HL-60 (cell line): ENCODE measurements around the gene SUPT6H.
"Not testable (repeated sequence)": the region's sequence is repeated elsewhere in the genome, so short reads cannot be mapped to it uniquely, and the experiment has no call there.

Experiments
- DNase-seq, 2 experiments: peaks; one replicate each; pipeline ENCODE4 v3.0.0-alpha.2; 2010 to 2020; ENCODE audit warnings: low read depth in 1 of 2, low spot score in 1 of 2
- H3K27ac ChIP-seq: fragments of 250-450 bp; sonication (Bioruptor Pico); replicated peaks from 2 replicates; pipeline ENCODE4 v1.5.1; 2020; ENCODE audit warnings: mild to moderate bottlenecking, moderate library complexity
- H3K27me3 ChIP-seq: fragments of 250-450 bp; sonication (Bioruptor Pico); 2 replicates; pipeline ENCODE4 v1.5.1; 2021; ENCODE audit warnings: mild to moderate bottlenecking, moderate library complexity; ENCODE audit not compliant: insufficient read depth, poor library complexity, severe bottlenecking
- H3K4me3 ChIP-seq: replicated peaks from 2 replicates; pipeline ENCODE4 v1.5.1; 2011; ENCODE audit warnings: mild to moderate bottlenecking, control low read depth, low read length; ENCODE audit not compliant: insufficient read depth
- GABPA ChIP-seq: IDR thresholded peaks from 2 replicates; pipeline ENCODE4 v1.6.1; 2012; ENCODE audit warnings: low read depth
- POLR2AphosphoS5 ChIP-seq: IDR thresholded peaks from 2 replicates; pipeline ENCODE4 v1.6.1; 2012; ENCODE audit warnings: low read depth
- SPI1 ChIP-seq: IDR thresholded peaks from 2 replicates; pipeline ENCODE4 v1.6.1; 2012; ENCODE audit warnings: low read depth, mild to moderate bottlenecking, borderline replicate concordance
- TF ChIP-seq, protein P1 (sequence below): IDR thresholded peaks from one replicate; pipeline ENCODE4 v1.5.1; 2011; ENCODE audit warnings: low read length, control low read depth, inconsistent platforms; ENCODE audit not compliant: insufficient read depth
- TF ChIP-seq, protein P2 (sequence below): IDR thresholded peaks from 2 replicates; pipeline ENCODE4 v1.6.1; 2012; ENCODE audit warnings: low read depth; ENCODE audit not compliant: insufficient replicate concordance

Gene SUPT6H

DNA sequence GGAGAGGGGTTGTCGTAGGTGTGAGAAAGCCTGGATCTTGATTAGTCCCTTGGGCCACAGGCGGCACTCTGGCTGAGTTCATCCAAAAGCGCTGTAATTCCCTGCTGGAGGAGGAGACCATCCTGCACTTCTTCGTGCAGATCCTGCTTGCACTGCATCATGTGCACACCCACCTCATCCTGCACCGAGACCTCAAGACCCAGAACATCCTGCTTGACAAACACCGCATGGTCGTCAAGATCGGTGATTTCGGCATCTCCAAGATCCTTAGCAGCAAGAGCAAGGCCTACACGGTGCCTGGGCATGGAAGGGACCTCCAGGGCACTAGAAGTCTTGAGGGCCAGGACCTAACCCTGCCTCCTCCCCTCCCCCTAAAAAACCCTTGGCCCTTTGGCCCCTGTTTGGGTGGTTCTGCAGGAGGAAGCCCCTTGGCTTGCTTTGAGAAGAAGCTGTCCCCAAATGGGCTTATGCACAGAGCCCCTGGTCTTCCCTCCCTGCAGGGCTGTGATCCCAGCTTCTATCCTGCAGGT, 72.8 kb downstream of the SUPT6H start:
- TF ChIP-seq GABPA (no peak), SPI1 (no peak), POLR2AphosphoS5 (no peak)
- TF ChIP-seq, protein P1, sequence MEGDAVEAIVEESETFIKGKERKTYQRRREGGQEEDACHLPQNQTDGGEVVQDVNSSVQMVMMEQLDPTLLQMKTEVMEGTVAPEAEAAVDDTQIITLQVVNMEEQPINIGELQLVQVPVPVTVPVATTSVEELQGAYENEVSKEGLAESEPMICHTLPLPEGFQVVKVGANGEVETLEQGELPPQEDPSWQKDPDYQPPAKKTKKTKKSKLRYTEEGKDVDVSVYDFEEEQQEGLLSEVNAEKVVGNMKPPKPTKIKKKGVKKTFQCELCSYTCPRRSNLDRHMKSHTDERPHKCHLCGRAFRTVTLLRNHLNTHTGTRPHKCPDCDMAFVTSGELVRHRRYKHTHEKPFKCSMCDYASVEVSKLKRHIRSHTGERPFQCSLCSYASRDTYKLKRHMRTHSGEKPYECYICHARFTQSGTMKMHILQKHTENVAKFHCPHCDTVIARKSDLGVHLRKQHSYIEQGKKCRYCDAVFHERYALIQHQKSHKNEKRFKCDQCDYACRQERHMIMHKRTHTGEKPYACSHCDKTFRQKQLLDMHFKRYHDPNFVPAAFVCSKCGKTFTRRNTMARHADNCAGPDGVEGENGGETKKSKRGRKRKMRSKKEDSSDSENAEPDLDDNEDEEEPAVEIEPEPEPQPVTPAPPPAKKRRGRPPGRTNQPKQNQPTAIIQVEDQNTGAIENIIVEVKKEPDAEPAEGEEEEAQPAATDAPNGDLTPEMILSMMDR, result no peak
- TF ChIP-seq, protein P2, sequence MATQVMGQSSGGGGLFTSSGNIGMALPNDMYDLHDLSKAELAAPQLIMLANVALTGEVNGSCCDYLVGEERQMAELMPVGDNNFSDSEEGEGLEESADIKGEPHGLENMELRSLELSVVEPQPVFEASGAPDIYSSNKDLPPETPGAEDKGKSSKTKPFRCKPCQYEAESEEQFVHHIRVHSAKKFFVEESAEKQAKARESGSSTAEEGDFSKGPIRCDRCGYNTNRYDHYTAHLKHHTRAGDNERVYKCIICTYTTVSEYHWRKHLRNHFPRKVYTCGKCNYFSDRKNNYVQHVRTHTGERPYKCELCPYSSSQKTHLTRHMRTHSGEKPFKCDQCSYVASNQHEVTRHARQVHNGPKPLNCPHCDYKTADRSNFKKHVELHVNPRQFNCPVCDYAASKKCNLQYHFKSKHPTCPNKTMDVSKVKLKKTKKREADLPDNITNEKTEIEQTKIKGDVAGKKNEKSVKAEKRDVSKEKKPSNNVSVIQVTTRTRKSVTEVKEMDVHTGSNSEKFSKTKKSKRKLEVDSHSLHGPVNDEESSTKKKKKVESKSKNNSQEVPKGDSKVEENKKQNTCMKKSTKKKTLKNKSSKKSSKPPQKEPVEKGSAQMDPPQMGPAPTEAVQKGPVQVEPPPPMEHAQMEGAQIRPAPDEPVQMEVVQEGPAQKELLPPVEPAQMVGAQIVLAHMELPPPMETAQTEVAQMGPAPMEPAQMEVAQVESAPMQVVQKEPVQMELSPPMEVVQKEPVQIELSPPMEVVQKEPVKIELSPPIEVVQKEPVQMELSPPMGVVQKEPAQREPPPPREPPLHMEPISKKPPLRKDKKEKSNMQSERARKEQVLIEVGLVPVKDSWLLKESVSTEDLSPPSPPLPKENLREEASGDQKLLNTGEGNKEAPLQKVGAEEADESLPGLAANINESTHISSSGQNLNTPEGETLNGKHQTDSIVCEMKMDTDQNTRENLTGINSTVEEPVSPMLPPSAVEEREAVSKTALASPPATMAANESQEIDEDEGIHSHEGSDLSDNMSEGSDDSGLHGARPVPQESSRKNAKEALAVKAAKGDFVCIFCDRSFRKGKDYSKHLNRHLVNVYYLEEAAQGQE, result no peak
- Histone ChIP-seq H3K27ac (no peak overlapping the region), H3K4me3 (no peak overlapping the region)

DNA sequence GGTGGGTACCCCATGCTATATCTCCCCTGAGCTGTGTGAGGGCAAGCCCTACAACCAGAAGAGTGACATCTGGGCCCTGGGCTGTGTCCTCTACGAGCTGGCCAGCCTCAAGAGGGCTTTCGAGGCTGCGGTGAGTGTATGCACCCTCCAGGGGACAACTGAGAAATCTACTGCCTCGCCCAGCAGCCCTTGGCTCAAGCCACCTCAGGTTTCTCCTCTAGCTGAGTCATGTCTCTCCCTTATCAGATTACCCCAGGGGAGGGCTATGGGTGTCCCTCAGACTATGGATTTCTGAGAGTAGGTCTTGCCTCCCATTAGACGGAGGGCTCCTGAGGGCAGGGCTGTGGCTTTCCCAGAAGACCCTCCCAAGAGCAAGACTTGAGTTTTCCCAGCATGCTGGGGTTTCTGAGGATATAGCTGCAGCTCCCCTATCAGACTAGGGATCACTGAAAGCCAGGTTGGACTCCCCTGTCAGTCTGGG, 73.3 kb downstream of the SUPT6H start:
- TF ChIP-seq GABPA, result no peak
- no peak for TF ChIP-seq POLR2AphosphoS5
- TF ChIP-seq, protein P2, result no peak
- TF ChIP-seq SPI1, result no peak
- TF ChIP-seq, protein P1, result no peak
- Histone ChIP-seq H3K4me3 (no peak overlapping the region), H3K27me3 (no peaks in the 10 kb centered on the region), H3K27ac (no peak overlapping the region)
- no peak for DNase-seq

More for the DNA sequence above, 72.8 kb downstream of the SUPT6H start:
- no peaks in the 10 kb centered on the region for H3K27me3 ChIP-seq
- DNase-seq, result no peak

DNA sequence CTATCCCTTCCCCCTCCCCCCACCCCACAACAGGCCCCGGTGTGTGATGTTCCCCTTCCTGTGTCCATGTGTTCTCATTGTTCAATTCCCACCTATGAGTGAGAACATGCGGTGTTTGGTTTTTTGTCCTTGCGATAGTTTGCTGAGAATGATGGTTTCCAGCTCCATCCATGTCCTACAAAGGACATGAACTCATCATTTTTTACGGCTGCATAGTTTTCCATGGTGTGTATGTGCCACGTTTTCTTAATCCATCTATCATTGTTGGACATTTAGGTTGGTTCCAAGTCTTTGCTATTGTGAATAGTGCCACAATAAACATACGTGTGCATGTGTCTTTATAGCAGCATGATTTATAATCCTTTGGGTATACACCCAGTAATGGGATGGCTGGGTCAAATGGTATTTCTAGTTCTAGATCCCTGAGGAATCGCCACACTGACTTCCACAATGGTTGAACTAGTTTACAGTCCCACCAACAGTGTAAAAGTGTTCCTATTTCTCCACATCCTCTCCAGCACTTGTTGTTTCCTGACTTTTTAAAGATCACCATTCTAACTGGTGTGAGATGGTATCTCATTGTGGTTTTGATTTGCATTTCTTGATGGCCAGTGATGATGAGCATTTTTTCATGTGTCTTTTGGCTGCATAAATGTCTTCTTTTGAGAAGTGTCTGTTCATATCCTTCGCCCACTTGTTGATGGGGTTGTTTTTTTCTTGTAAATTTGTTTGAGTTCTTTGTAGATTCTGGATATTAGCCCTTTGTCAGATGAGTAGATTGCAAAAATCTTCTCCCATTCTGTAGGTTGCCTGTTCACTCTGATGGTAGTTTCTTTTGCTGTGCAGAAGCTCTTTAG, 74.1 kb downstream of the SUPT6H start:
- not testable (repeated sequence) for H3K4me3 ChIP-seq, DNase-seq, H3K27ac ChIP-seq, H3K27me3 ChIP-seq

DNA sequence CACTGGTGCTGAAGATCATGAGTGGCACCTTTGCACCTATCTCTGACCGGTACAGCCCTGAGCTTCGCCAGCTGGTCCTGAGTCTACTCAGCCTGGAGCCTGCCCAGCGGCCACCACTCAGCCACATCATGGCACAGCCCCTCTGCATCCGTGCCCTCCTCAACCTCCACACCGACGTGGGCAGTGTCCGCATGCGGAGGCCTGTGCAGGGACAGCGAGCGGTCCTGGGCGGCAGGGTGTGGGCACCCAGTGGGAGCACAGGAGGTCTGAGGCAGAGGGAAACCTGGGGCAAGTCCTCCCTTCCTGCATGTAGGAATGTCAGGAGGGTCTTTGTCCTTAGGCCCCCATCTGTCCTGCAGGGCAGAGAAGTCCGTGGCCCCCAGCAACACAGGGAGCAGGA, 75.3 kb downstream of the SUPT6H start:
- Histone ChIP-seq H3K4me3 (no peak overlapping the region), H3K27ac (no peak overlapping the region), H3K27me3 (no peaks in the 10 kb centered on the region)
- no peak for TF ChIP-seq POLR2AphosphoS5
- TF ChIP-seq, protein P2, result no peak
- no peak for TF ChIP-seq SPI1
- TF ChIP-seq GABPA, result no peak
- TF ChIP-seq, protein P1, result no peak
- no peak for DNase-seq
